HG03045 (cell line): Measurements from ENCODE around the gene CELSR1.

Experiments used
- ATAC-seq: cut with Tn5 transposase; IDR thresholded peaks from one replicate; pipeline ENCODE4 v1.9.1; 2021; ENCODE audit warnings: mild to moderate bottlenecking, moderate library complexity; ENCODE audit not compliant: unreplicated experiment

The CELSR1 gene

DNA sequence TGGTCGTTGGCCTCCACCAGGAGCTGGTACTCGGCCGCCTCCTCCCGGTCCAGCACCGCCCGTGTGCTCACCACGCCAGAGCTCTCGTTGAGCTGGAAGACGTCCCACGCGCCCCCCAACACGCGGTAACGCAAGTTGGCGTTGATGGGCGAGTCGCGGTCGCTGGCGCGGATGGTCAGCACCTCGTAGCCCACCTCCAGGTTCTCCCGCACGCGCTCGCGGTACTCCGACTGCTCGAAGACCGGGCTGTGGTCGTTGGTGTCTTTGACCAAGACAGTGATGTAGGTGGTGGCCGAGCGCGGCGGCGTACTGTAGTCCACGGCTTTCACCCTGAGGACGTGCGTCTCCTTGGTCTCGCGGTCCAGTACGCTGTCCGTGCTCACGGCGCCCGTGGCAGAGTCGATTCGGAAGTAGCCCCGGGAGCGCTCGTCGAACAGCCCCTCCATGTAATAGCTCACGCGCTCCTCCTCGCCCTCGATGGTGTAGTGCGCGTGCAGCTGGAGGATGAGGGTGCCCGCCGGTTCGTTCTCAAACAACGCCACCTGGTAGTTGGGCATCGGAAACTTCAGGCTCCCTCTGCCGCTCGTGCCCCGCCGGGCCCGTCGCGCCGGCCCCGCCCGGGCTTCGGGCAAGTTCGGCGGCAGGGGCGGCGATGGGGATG is 1.4 kb downstream of the CELSR1 start:
- no peak for ATAC-seq

DNA sequence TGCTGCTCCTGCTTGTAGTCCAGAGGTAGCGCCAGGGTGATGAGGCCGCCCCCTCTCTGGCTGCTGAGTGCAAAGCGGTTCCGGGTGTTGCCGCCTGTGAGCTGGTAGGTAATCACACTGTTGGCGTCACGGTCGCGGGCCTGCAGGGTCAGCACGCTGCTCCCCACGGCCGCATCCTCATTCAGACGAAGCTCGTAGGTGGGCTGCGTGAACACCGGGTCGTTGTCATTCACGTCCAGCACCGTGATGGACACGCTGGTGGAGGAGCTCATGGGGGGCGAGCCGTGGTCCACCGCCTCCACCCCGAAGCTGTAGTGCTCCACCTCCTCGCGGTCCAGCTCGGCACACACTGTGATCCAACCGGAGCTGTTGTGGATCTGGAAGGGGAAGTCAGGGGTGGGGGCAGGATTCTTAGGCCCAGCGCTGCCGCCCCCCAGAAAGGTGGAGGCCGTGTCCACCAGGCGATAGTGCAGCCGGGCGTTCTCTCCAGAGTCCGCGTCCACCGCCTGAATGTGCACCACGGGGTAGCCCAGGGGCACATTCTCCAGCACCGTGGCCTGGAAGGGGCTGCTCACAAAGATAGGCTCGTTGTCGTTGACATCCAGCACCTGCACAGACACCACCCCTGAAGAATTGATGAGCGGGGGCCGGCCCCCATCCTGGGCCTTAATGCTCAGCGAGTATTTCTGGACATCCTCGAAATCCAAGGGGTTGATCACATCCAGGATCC is 2.4 kb downstream of the CELSR1 start:
- no peak for ATAC-seq

DNA sequence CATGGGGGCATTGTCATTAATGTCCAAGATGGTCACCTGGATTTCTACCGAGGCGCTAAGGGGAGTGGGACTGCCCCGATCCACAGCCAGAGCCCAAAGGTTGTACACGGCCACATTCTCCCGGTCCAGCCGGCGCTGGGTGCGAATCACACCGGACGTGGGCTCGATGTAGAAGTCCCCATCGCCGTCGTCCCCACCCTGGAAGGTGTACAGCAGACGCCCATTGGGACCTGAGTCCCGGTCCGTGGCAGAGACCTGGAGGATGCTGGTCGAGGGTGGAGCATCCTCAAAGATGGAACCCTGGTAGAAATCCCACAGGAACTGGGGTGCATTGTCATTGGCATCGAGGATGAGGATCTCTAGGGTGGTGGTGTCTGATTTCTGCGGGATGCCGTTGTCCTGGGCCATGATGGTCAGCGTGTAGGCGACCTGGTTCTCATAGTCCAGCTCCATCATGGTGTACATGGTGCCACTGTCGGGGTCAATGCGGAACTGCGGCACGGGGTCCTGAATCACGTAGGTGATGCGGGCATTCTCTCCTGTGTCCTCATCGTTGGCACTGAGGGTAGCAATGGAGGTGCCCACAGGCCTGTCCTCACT is 3.1 kb downstream of the CELSR1 start:
- ATAC-seq = no peak

DNA sequence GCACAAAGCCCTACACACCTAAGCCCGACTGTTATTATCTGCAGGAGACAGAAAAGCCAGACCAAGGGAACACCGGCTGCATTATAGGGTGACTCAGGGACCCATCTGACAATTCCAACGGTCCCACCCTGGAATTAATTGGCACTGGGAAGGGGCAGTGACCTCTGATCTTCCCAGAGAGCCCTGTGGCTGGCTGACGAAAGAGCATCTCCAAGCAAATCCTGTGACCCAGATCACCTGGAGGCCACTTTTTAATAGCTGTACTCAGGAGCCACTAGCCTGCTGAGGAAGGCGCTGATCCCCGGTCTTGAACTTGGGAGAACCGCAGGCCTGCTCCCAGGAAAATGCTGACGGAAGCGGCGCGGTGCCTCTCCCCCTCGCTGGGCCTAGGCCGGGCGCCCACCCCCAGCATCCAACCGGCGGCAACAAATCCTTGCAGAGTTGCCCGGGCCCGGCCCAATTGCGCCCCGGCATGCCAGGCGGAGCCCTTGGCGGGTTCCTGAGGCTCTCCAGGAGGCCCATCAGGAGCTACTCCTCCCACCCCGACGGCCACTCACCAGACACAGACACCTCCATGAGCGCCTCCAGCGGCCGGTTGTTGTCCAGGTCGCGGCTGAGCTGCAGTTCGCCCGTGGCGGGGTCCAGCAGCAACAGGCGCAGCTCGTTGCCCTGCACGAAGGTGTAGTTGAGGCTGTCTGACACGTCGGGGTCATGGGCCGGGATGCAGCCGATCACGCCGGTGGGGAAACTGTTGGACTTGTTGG is 4.2 kb downstream of the CELSR1 start:
- no peak for ATAC-seq

DNA sequence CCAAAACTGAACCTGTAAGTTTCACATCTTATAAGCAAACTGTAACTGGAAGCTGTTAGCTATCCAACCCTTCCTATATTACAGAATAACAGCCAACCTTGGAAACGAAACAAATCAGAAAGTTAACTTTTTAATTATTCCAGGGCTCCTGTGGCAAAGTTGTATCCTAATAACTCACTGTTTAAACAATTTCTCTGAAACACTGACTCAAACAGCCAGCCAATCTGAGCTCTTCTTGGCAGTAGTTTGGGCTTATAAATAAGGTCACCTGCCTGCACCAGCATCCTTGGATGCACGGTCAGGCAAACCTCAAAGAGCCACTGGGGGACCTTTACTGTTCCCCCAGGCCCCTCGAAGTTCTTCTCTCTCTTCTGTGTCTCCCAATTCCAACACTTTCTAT is 5.0 kb downstream of the CELSR1 start:
- no peak for ATAC-seq

- no peak for ATAC-seq
Observed at GRCh38 chr22:46531581-46532175, 5.7 kb downstream of the CELSR1 start.

- ATAC-seq = no peak
Observed at GRCh38 chr22:46528121-46528610, 9.3 kb downstream of the CELSR1 start.

- no peak for ATAC-seq
Observed at GRCh38 chr22:46526244-46526839, 11.1 kb downstream of the CELSR1 start.

GRCh38 chr22:46525389-46526243 is 11.8 kb downstream of the CELSR1 start:
- no peak for ATAC-seq

DNA sequence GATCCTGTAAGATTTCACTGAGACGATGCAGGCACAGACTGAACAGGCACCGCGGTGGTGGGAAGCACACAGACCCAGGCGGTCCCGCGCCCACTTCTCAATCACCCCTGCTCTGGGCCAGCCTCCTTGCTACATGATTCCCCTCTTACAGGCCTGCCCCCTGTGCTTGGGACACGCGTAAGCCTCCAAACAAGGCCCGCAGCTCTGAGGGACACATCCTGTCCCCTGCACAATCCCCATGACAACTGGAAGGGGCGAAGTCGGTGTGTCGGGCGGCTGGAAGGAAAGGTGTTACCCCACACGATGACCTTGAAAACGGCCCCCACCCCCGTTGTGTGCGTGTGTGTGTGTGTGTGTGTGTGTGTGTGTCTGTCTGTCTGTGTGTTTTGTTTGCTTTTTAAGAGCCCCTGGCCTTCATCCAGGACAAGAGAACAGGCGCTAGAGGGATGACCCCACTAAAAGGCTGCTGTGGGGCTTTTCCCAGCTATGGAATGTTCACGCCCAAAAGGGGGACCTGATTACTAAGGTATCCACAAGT is 13.1 kb downstream of the CELSR1 start:
- no peak for ATAC-seq

DNA sequence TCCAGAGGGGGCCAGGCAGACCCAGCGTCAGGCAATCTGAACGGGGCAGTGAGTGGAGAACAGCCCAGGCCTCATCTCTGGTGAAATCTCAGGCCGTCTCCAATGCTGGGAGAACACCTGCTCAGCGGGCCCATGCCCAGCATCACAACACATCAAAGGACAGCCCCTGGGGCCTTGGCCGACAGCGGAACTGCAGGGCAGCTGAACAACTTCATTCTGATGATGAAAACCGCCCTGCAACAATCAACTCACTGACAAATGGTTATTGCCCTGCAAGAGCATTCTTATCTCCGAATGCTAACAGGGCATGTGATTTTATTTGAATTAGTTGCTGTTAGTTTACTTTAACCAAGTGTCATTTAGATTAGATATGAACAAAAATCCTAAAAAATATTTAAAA is 14.6 kb downstream of the CELSR1 start:
- ATAC-seq = no peak

DNA sequence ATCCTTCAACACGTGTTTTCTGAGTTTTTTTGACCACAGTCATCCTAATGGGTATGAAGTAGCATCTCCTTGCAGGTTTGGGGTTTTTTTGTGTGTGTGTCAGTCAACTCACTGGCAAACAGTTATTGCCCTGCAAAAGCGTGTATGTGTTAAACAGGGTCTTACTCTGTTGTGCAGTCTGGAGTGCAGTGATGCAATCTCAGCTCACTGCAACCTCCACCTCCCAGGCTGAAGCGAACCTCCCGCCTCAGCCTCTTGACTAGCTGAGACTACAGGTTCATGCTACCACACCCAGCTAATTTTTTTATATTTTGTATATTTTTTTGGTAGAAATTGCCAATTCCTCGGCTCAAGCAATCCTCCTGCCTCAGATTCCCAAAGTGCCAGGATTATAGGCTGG is 15.4 kb downstream of the CELSR1 start:
- no peak for ATAC-seq

DNA sequence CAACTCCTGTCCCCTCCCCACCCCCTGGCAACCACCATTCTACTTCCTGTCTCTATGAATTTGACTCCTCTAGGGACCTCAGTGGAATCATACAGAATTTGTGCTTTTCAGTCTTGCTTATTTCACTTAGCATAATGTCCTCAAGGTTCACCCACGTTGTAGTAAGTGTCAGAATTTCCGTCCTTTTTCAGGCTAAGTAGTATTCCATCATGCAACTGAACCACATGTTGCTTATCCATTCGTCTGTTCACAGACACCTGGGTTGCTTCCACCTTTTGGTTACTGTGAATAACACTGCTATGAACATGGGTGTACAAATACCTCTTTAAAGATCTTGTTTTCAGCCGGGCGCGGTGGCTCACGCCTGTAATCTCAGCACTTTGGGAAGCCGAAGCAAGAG is 16.5 kb downstream of the CELSR1 start:
- ATAC-seq = no peak

DNA sequence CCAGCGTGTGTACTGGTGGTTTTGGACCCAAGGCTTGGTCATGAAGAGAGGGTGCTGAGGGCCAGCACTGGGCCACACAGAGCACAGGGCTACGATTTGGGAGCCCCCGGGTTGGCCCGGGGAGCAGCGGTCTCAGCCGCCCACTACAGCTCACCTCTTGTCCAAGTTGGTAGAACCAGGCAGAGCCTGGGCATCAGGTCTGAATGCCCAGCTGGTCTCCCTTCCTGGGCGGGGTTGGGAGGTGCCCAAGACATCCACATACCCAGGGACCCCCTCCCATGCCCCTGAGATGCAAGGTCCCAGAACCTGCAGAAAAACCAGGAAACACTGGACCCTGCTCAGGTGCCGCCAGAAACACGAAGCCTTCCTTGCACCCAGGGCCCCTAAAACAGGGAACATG is 18.0 kb downstream of the CELSR1 start:
- no peak for ATAC-seq

DNA sequence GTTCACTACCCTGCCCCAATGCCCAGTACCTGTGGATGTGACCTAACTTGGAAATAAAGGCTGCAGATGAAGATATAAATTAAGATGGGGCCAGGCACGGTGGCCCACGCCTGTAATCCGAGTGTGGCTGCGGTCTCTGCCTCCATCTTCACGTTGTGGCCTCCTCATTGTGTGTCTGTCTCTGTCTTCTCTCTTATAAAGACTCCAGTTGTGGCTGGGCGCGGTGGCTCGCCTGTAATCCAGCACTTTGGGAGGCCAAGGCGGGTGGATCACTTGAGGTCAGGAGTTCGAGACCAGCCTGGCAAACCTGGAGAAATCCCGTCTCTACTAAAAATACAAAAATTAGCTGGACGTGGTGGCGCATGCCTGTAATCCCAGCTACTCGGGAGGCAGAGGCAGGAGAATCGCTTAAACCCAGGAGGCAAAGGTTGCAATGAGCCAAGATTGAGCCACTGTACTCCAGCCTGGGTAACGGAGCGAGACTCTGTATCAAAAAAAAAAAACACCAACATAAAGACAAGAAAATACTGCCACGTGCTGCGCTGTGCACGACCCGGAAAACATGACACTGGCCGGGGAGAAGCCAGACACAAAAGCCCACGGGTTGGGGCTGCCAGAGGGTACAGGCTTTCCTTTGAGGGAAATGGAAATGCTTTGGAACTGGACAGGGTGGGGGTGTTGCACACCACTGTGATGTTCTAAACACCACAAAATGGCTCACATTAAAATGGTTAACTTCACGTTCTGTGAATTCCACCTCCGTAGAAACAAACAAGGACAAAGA is 18.7 kb downstream of the CELSR1 start:
- ATAC-seq = no peak

GRCh38 chr22:46518038-46518437 is 19.4 kb downstream of the CELSR1 start:
- ATAC-seq = no peak

DNA sequence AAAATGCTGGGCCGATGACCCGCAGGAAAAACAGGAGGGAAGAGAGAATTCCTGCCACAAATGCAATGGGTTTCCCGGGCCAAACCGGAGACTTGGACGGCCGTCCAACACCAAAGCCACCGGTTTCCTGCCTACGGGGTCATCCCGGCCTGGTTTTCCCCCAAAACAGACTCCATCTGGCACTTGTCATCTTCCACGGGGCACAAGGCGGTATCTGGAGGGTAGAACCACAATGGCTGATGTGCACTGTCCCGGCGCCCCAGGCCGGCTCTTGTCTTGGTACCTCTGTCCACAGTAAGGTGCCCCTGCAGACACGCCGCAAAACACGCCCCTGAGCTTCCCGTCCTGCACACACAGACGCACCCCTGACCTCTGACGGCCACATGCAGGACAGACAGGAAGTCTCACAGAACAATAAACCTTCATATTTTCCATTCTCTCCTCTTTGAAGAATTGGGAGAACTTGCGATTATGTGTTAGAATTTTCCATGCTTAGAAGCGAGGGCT is 20.1 kb downstream of the CELSR1 start:
- no peak for ATAC-seq

- ATAC-seq = no peak
Observed at GRCh38 chr22:46516638-46517037, 20.8 kb downstream of the CELSR1 start.
